T-helper 1 cell (primary cell): ENCODE results near the gene ACLY.
"Not testable (repeated sequence)": the region's sequence is repeated elsewhere in the genome, so short reads cannot be mapped to it uniquely, and the experiment has no call there.

ENCODE experiments used
- DNase-seq, 5 donors: peaks; one replicate each; pipeline ENCODE4 v3.0.0-alpha.2; 2012 to 2020

The ACLY gene

GRCh38 chr17:41869426-41869825 lies 49.3 kb downstream of the ACLY start:
- DNase-seq, result no peak

GRCh38 chr17:41868568-41868967 lies 50.2 kb downstream of the ACLY start:
- DNase-seq, result peak in 1 of 5 donors; percentile 13

GRCh38 chr17:41865596-41865893 lies 53.2 kb downstream of the ACLY start:
- DNase-seq, result no peak

- DNase-seq, result peak; percentile 70 to 89 (median 83)
These were observed 53.7 kb downstream of the ACLY start, which contains the start of gene KLHL11 for GRCh38 chr17:41864836-41865595. TSS of gene KLHL11 (minus strand) at chr17:41865423. CDS start at chr17:41865370, 53 bp downstream.

- DNase-seq, result peak in 2 of 5 donors; percentile 58 to 63
These were observed 54.3 kb downstream of the ACLY start for GRCh38 chr17:41864498-41864835.

- peak in 2 of 5 donors; percentile 10 to 45 for DNase-seq
These were observed 55.5 kb downstream of the ACLY start for GRCh38 chr17:41863074-41863848.

- DNase-seq, result no peak
These were observed 58.4 kb downstream of the ACLY start for GRCh38 chr17:41860254-41860931.

- not testable (repeated sequence) for DNase-seq
These were observed 67.4 kb downstream of the ACLY start for GRCh38 chr17:41851382-41851781.

- DNase-seq, result no peak
These were observed 69.3 kb downstream of the ACLY start for GRCh38 chr17:41849251-41849990.

GRCh38 chr17:41848788-41849187 lies 70.0 kb downstream of the ACLY start:
- DNase-seq, result no peak

- no peak for DNase-seq
These were observed 73.8 kb downstream of the ACLY start for GRCh38 chr17:41844971-41845370.

GRCh38 chr17:41840781-41841180 lies 78.0 kb downstream of the ACLY start:
- not testable (repeated sequence) for DNase-seq

- not testable (repeated sequence) for DNase-seq
These were observed 79.3 kb downstream of the ACLY start for GRCh38 chr17:41839448-41839847.

- DNase-seq, result no peak
These were observed 80.8 kb downstream of the ACLY start, which contains the start of gene KLHL10 for GRCh38 chr17:41837761-41838538. TSS of gene KLHL10 (plus strand) at chr17:41837825. CDS start at chr17:41837933, 108 bp downstream.

- no peak for DNase-seq
These were observed 82.1 kb downstream of the ACLY start for GRCh38 chr17:41836550-41837196.

- peak in 4 of 5 donors; percentile 34 to 63 (median 50) for DNase-seq
These were observed 82.8 kb downstream of the ACLY start, which contains the start of gene NT5C3B for GRCh38 chr17:41835800-41836549. TSS of gene NT5C3B (minus strand) at chr17:41836232. CDS start at chr17:41836193, 39 bp downstream.

- no peak for DNase-seq
These were observed 83.4 kb downstream of the ACLY start for GRCh38 chr17:41835214-41835799.

GRCh38 chr17:41829961-41830360 lies 88.8 kb downstream of the ACLY start:
- DNase-seq, result not testable (repeated sequence)

- no peak for DNase-seq
These were observed 93.4 kb downstream of the ACLY start for GRCh38 chr17:41825175-41825845.
